AG08395 (cell line): ENCODE measurements around the gene RPS6KL1.

ENCODE experiments used
- DNase-seq: peaks from one replicate; pipeline ENCODE4 v3.0.0; 2012; ENCODE audit warnings: mixed read lengths, low spot score

The RPS6KL1 gene

GRCh38 chr14:74922752-74923401 is at the start of gene RPS6KL1:
TSS of gene RPS6KL1 (minus strand) at chr14:74923260. CDS start at chr14:74921541, 1,719 bp downstream.
- DNase-seq: peak; percentile 97

- DNase-seq: no peak
Observed at GRCh38 chr14:74968811-74969210, 45.8 kb upstream of the RPS6KL1 start.

- DNase-seq: peak; percentile 34
Observed at GRCh38 chr14:74965486-74966153, 42.6 kb upstream of the RPS6KL1 start.

GRCh38 chr14:74964787-74965485 is 41.9 kb upstream of the RPS6KL1 start:
- DNase-seq: peak; percentile 59

GRCh38 chr14:74963705-74964271 is 40.7 kb upstream of the RPS6KL1 start:
- DNase-seq: peak; percentile 14

- no peak for DNase-seq
Observed at GRCh38 chr14:74963178-74963704, 40.2 kb upstream of the RPS6KL1 start.

GRCh38 chr14:74962493-74962892 is 39.4 kb upstream of the RPS6KL1 start:
- DNase-seq: no peak

- no peak for DNase-seq
Observed at GRCh38 chr14:74962046-74962445, 39.0 kb upstream of the RPS6KL1 start.

GRCh38 chr14:74961238-74961911 is 38.3 kb upstream of the RPS6KL1 start:
- DNase-seq: no peak

- no peak for DNase-seq
Observed at GRCh38 chr14:74960736-74961135, 37.7 kb upstream of the RPS6KL1 start.

GRCh38 chr14:74959596-74960180 is 36.6 kb upstream of the RPS6KL1 start:
- no peak for DNase-seq

- DNase-seq: no peak
Observed at GRCh38 chr14:74956280-74957072, 33.4 kb upstream of the RPS6KL1 start.

GRCh38 chr14:74956027-74956279 is 32.9 kb upstream of the RPS6KL1 start:
- no peak for DNase-seq

- peak; percentile 68 for DNase-seq
Observed at GRCh38 chr14:74955229-74956026, 32.4 kb upstream of the RPS6KL1 start, which contains the start of gene PGF. TSS of gene PGF (minus strand) at chr14:74955597. CDS start at chr14:74955242, 355 bp downstream.

- DNase-seq: no peak
Observed at GRCh38 chr14:74954947-74955228, 31.8 kb upstream of the RPS6KL1 start.

- no peak for DNase-seq
Observed at GRCh38 chr14:74954232-74954946, 31.3 kb upstream of the RPS6KL1 start.

- no peak for DNase-seq
Observed at GRCh38 chr14:74953686-74954085, 30.6 kb upstream of the RPS6KL1 start.

GRCh38 chr14:74952697-74953484 is 29.8 kb upstream of the RPS6KL1 start:
- no peak for DNase-seq

- no peak for DNase-seq
Observed at GRCh38 chr14:74952180-74952665, 29.2 kb upstream of the RPS6KL1 start.
